ENCODE data around the gene SPOCK1.
"Not testable (repeated sequence)": the region's sequence is repeated elsewhere in the genome, so short reads cannot be mapped to it uniquely, and the experiment has no call there.

Gene SPOCK1

DNA sequence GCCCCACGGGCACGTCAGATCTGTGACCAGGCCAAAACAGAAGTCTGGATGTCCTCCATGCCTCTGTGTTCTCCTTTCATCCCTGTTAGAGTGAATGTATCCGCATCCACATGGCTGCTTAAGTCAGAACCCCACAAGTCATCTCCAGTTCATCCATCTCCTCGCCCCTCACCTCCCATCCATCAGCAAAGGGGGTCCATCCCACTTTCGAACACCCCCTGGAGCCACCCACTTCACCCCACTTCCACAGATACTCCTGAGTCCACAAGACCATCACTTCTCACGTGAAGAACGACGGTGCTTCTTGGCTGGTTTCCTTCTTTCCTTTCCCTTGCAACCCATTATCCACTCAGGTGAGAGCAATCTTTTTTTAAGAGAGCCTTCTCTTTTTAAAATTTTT, 3.5 kb upstream of the SPOCK1 start:
- no peak for TF ChIP-seq CTCF (IDR thresholded peaks at IDR 0.05; ENCODE audit: control insufficient read depth, extremely low read depth, insufficient read depth)
- H3K4me3 ChIP-seq (ENCODE audit: low read depth, low read length) = no peak overlapping the region
- DNase-seq (ENCODE audit: low read depth) = no peak

DNA sequence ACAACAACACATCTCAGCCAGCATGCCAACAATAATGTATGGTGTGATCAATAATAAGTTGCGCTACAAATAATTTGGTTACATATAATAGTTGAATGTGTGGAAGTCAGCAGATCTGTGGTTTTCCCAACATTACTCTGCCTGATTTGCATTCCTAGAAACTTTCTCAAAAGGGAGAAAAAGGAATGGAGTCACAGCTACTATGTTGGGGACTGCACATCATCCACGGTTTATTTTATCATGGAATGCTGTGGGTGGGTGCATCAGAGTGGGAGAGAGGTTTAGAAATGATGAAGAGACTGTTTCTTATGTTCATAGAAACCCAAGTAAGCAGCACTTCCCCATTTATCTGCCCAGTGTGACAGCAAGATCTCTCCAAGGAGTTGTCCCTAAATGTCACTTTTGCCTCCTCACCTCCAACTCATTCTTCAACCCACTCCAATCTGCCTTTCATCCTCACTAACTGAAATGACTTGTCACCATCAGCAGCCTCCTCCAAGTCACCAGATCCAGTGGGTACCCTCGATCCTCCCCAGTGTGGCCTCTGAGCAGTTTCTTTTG, 2.8 kb upstream of the SPOCK1 start:
- no peak overlapping the region for H3K4me3 ChIP-seq (ENCODE audit: low read depth, low read length)
- DNase-seq (ENCODE audit: low read depth) = no peak
- no peak for TF ChIP-seq CTCF (IDR thresholded peaks at IDR 0.05; ENCODE audit: control insufficient read depth, extremely low read depth, insufficient read depth)

- TF ChIP-seq CTCF (IDR thresholded peaks at IDR 0.05; ENCODE audit: control insufficient read depth, extremely low read depth, insufficient read depth) = no peak
- H3K4me3 ChIP-seq (ENCODE audit: low read depth, low read length) = no peak overlapping the region
- DNase-seq (ENCODE audit: low read depth) = no peak
These were observed 2.1 kb upstream of the SPOCK1 start for GRCh38 chr5:137501226-137501625.

DNA sequence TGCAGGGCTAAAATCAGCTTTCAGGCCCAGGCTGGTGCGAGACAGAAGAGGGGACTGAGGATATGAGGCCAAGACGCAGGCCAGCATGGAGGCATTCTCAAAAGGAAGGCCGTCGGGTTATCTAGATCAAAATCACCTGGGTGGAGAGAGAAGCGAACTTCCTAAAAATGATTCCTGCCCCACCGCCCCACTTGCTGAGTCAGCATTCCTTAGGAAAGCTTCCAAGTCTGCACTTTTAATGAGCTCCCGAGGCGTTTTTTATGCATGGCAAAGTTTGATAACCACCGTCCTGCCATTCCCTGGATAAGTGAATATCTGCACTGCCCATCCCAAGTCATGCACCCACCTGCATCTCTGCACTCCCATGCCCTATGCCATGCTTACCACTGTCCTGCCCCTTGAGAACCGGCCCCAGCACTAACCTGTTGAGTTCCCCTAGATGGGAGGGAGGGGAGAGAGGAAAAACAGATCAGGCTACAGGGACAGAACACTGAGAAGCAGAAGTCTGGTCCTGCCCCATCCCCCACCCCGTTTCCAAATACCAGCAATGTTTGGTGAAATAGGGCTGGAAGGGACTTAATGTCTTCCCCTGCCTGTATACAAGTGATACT, 1.6 kb upstream of the SPOCK1 start:
- TF ChIP-seq CTCF (IDR thresholded peaks at IDR 0.05; ENCODE audit: control insufficient read depth, extremely low read depth, insufficient read depth) = no peak
- no peak for DNase-seq (ENCODE audit: low read depth)
- H3K4me3 ChIP-seq (ENCODE audit: low read depth, low read length) = no peak overlapping the region

- not testable (repeated sequence) for DNase-seq (ENCODE audit: low read depth); H3K4me3 ChIP-seq (ENCODE audit: low read depth, low read length)
These were observed 351 bp upstream of the SPOCK1 start for GRCh38 chr5:137499506-137499847.

DNA sequence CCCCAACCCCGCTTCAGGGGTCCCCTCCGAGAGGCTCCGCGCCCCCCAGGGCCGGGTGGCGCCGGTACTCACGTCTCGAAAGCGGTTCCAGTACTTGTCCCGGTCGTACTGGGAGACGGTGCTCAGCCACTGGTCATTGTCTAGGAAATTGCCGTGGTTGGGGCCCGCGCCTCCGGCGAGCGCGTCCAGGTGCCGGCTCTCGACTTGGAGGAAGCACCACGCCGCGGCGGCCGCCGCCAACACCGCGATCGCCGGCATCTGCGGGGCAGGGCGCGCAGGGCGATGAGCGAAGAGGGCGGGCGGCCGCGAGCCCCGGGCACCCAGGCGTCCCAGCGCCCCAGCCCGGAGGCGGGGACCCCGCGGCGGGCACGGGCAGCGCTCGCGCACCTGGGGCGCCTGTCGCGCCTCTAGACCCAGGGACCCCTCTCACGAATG, 808 bp downstream of the SPOCK1 start:
- no peak for TF ChIP-seq CTCF (IDR thresholded peaks at IDR 0.05; ENCODE audit: control insufficient read depth, extremely low read depth, insufficient read depth)
- DNase-seq (ENCODE audit: low read depth) = no peak
- no peak overlapping the region for H3K4me3 ChIP-seq (ENCODE audit: low read depth, low read length)

DNA sequence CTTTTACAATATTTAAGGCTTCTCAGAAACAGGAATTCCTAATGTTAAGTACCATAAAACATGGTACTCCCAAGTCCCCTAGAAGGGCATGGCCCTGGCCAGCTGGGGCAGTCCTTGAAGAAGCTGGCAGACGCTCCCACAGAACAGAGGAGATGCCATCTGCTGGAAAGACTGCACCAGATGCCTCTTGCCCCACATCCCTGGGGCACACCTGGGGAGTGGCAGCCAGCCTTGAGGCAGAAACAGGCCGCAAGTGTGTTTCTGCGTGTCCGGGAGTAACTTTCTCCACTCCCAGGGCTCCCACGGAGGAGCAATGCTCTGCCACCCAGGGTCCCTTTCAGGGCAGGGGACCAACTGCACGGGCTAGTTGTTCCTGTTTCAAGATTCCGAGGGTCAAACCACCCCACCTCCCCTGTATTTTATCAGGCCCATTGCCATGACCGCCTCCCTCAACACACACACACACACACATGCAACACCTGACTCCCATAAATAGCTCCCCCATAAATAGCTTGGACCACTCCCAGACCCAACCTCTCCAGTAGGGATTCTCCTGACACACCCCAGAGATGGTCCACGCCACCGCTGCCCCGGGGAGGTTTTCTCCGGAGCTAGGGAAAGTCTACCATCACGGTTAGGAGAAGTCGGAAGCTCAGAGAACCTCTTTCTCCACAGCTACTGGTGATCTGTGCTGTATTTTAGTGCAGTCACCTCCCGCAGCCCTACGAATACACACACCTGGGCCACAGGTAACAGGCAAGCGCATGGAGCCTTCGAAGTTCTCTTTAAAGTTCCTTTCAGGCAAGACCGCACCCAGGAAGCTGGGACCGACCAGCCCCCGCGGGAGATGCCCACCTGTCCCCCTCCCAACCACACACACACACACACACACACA, 1.5 kb downstream of the SPOCK1 start:
- peak; percentile 30; the same call in 1 of the 2 replicates for TF ChIP-seq CTCF (IDR thresholded peaks at IDR 0.05; ENCODE audit: control insufficient read depth, extremely low read depth, insufficient read depth)
- no peak for DNase-seq (ENCODE audit: low read depth)
- no peak overlapping the region for H3K4me3 ChIP-seq (ENCODE audit: low read depth, low read length)
